Placental epithelial cell (primary cell): ENCODE results near the gene ARSB. TPM values are rescaled to one million over a fixed set of nuclear protein-coding genes. Genes with fewer than 3 reads are reported as not detected.

Experiments
- small RNA-seq: library from RNA; depleted of rRNA; stranded (forward); fragments of <200 nt; gene quantifications from one replicate; pipeline ENCODE3, GENCODE V24; 2012
- total RNA-seq: library from RNA; depleted of rRNA; stranded (reverse); fragments of >200 nt; gene quantifications from 2 replicates; pipeline ENCODE4 v1.2.3, GENCODE V29; 2012

The ARSB gene
- total RNA-seq, result 5.5 and 26.1 TPM in 2 replicates

GRCh38 chr5:78985116-78985724 lies at the start of gene ARSB:
TSS of gene ARSB (minus strand) at chr5:78985310. CDS start at chr5:78985248, 62 bp downstream.

Small RNAs within 50 kb of the gene (small RNA-seq; reads per million reads assigned to genes)
- not detected for gene AC025755.1

Other genes starting within 250 kb of the ARSB start
- gene DMGDH, start 84.4 kb upstream of the ARSB start, total RNA-seq, result 0.39 TPM in 1 of 2 replicates, not detected in the other
- not detected in 2 replicates for gene BHMT2, start 84.5 kb upstream of the ARSB start, total RNA-seq
- not detected in 2 replicates for gene BHMT, start 126.5 kb upstream of the ARSB start, total RNA-seq